K562 (cell line): ENCODE measurements around the gene LY6G5B. TPM values are rescaled to one million over a fixed set of nuclear protein-coding genes. Genes with fewer than 3 reads are reported as not detected.
A peak's percentile ranks its signal among the peaks of the same experiment; 100 is the strongest.

Experiments
- ATAC-seq: fragments of 200-7000 bp; cut with Tn5 transposase; 3 replicates; pipeline ENCODE4 v1.9.1; 2020; ENCODE audit warnings: moderate library complexity
- BruUV-seq: library from RNA; stranded (reverse); fragments of 400-500 nt; replicated peaks from 2 replicates; lab custom pipeline; 2021; lab: Mats Ljungman, UMichigan
- CTCF ChIA-PET: fragments of 300-600 bp; formaldehyde crosslinking; extraction: SDS; loops from one replicate; lab custom pipeline; 2021; ENCODE audit warnings: low intra/inter-chr PET ratio; lab: Yijun Ruan, JAX
- POLR2A ChIA-PET: fragments of 300-600, 350-650 bp; sonication (Branson Sonifier 250); formaldehyde crosslinking; extraction: SDS; loops from one replicate; lab custom pipeline; 2021; ENCODE audit warnings: antibody characterized with exemption, inconsistent platforms; lab: Yijun Ruan, JAX
- DNase-seq, 4 experiments: peaks; one replicate each; pipeline versions ENCODE4 v3.0.0 to v3.0.0-alpha.2; 2011 to 2018; ENCODE audit warnings: low spot score in 3 of 4, mixed read lengths in 3 of 4; ENCODE audit errors: extremely low read depth in 1 of 4
- FAIRE-seq: peaks from 2 replicates; lab custom pipeline; 2011; peaks lifted over from hg19 to GRCh38; lab: Jason Lieb, UNC
- H2AFZ ChIP-seq: 2 replicates; pipeline ENCODE4 v1.6.0; 2011; ENCODE audit warnings: low read depth, low read length, control low read depth, inconsistent platforms
- H3K27ac ChIP-seq: fragments of 200-600 bp; 3 replicates; pipeline ENCODE4 v1.8.0; 2011; ENCODE audit warnings: low read depth, mild to moderate bottlenecking, control low read depth, inconsistent platforms, low read length, moderate library complexity, mixed read lengths; ENCODE audit errors: extremely low read depth
- H3K27me3 ChIP-seq, 2 experiments: fragments of 300-600 bp in 1 of 2; 2 replicates in 1 of 2; 3 replicates in 1 of 2; pipeline versions ENCODE4 v1.6.0 to v1.8.0; 2011; ENCODE audit warnings: inconsistent platforms in 2 of 2, low read length in 2 of 2, mild to moderate bottlenecking in 1 of 2, mixed read lengths in 1 of 2, moderate library complexity in 1 of 2; ENCODE audit not compliant: control insufficient read depth in 2 of 2, insufficient read depth in 2 of 2
- H3K36me3 ChIP-seq: fragments of 300-600 bp; 3 replicates; pipeline ENCODE4 v1.8.0; 2011; ENCODE audit warnings: mild to moderate bottlenecking, low read length, inconsistent platforms; ENCODE audit not compliant: control insufficient read depth, insufficient read depth
- H3K4me1 ChIP-seq, 2 experiments: fragments of 200-600 bp in 1 of 2; replicated peaks in 1 of 2; 2 replicates in 1 of 2; 3 replicates in 1 of 2; pipeline versions ENCODE4 v1.5.1 to v1.8.0; 2011; ENCODE audit warnings: inconsistent platforms in 2 of 2, low read length in 2 of 2, mild to moderate bottlenecking in 1 of 2, mixed read lengths in 1 of 2, moderate library complexity in 1 of 2; ENCODE audit not compliant: control insufficient read depth in 2 of 2, insufficient read depth in 2 of 2
- H3K4me2 ChIP-seq: 2 replicates; pipeline ENCODE4 v1.6.1; 2011; ENCODE audit warnings: low read length, control low read depth, inconsistent platforms, mixed read lengths; ENCODE audit not compliant: insufficient read depth
- H3K4me3 ChIP-seq: fragments of 200-600 bp; sonication (generic), shearing (Covaris generic); 2 replicates; pipeline ENCODE4 v1.5.1; 2016; ENCODE audit warnings: control low read depth, inconsistent platforms
- H3K79me2 ChIP-seq: fragments of 200-600 bp; 3 replicates; pipeline ENCODE4 v1.8.0; 2011; ENCODE audit warnings: low read length, inconsistent platforms; ENCODE audit not compliant: control insufficient read depth, insufficient read depth
- H3K9ac ChIP-seq, 2 experiments: 2 replicates each; pipeline versions ENCODE4 v1.6.0 to v1.6.1; 2011; ENCODE audit warnings: low read depth in 2 of 2, low read length in 2 of 2, control low read depth in 1 of 2, inconsistent platforms in 1 of 2, mild to moderate bottlenecking in 1 of 2, mixed read lengths in 1 of 2; ENCODE audit not compliant: insufficient read depth in 1 of 2
- H3K9me1 ChIP-seq: one replicate; pipeline ENCODE4 v1.6.0; 2011; ENCODE audit warnings: inconsistent platforms, mild to moderate bottlenecking, low read length, moderate library complexity; ENCODE audit not compliant: control insufficient read depth, insufficient read depth
- H3K9me3 ChIP-seq: replicated peaks from 2 replicates; pipeline ENCODE4 v1.5.1; 2011; ENCODE audit warnings: low read depth, low read length, inconsistent platforms; ENCODE audit not compliant: control insufficient read depth, insufficient read depth
- H4K20me1 ChIP-seq: replicated peaks from 2 replicates; pipeline ENCODE4 v1.6.1; 2011; ENCODE audit warnings: low read length, inconsistent platforms, mixed read lengths; ENCODE audit not compliant: control insufficient read depth, insufficient read depth
- ASH1L ChIP-seq: fragments of 450-650 bp; IDR thresholded peaks from 2 replicates; pipeline ENCODE4 v1.6.1; 2018; ENCODE audit warnings: borderline replicate concordance, mild to moderate bottlenecking, low read depth; ENCODE audit not compliant: partially characterized antibody
- NR2C2 ChIP-seq, 2 experiments: fragments of 200-800 bp in 1 of 2; sonication (Bioruptor generic) in 1 of 2; sonication (generic) in 1 of 2; formaldehyde crosslinking in 1 of 2; IDR thresholded peaks; 2 replicates each; pipeline versions ENCODE4 v1.6.1 to v1.8.0; 2016 to 2022; ENCODE audit warnings: mild to moderate bottlenecking in 1 of 2, missing compliant biosample characterization in 1 of 2, missing genetic modification characterization in 1 of 2, missing genetic modification reagents in 1 of 2
- SRF ChIP-seq, 2 experiments: fragments of 250-450, 450-650 bp in 1 of 2; sonication (Bioruptor Pico) in 1 of 2; sonication (generic) in 1 of 2; formaldehyde crosslinking; IDR thresholded peaks; 2 replicates each; pipeline versions ENCODE4 v1.5.0 to v1.5.1; 2020 to 2022; ENCODE audit warnings: mild to moderate bottlenecking in 1 of 2, missing genetic modification reagents in 1 of 2
- WGBS: fragments of 100-300 bp; shearing (Covaris generic); methylation state at CpG from one replicate; pipeline ENCODE4 v1.1.6; 2016; ENCODE audit warnings: low coverage, mixed read lengths; ENCODE audit not compliant: insufficient coverage; ENCODE audit errors: missing lambda C conversion rate; 5-methylcytosine and 5-hydroxymethylcytosine counted together
- in situ Hi-C: fragments of 300-500 bp; cut with MboI; formaldehyde crosslinking; loops from 4 replicates; pipeline ENCODE4 v1.15.0; 2018; ENCODE audit warnings: inconsistent platforms, mixed read lengths
- intact Hi-C: fragments of 100-400 bp; cut with micrococcal nuclease; formaldehyde crosslinking; loops from 2 replicates; pipeline ENCODE4 v1.14.2; 2022
- polyA plus RNA-seq, 8 experiments: library from polyadenylated mRNA; depleted of rRNA in 4 of 8; stranded (reverse) in 5 of 8; unstranded in 3 of 8; fragments of >200 nt; fragmentation: Nextera tagmentation in 2 of 8; fragmentation: Illumina TruSeq in 1 of 8; extraction: Ambion mirVana in 2 of 8; extraction: Trizol in 1 of 8; gene quantifications; 2 replicates each; pipeline versions ENCODE4 v1.2.1 to v1.2.3, GENCODE V29; 2011 to 2014; ENCODE audit warnings: inconsistent platforms in 1 of 8, missing spikeins in 1 of 8
- total RNA-seq, 7 experiments: library from RNA; depleted of rRNA in 6 of 7; stranded (reverse); fragments of >200 nt in 6 of 7; fragmentation: Illumina TruSeq in 2 of 7; extraction: Trizol in 2 of 7; gene quantifications; 2 replicates each; pipeline versions ENCODE4 v1.2.1 to v1.2.3, GENCODE V29; 2011 to 2021; ENCODE audit warnings: low replicate concordance in 1 of 7
- TF ChIP-seq, protein P1 (sequence below), 2 experiments: IDR thresholded peaks in 1 of 2; conservative IDR thresholded peaks in 1 of 2; 2 replicates each; pipeline ENCODE4 v1.6.1; 2016; ENCODE audit warnings: low read depth in 2 of 2, mild to moderate bottlenecking in 1 of 2, missing compliant biosample characterization in 1 of 2, missing genetic modification characterization in 1 of 2, moderate library complexity in 1 of 2
- TF ChIP-seq, protein P2 (sequence below), 2 experiments: fragments of 450-650 bp in 1 of 2; sonication (generic) in 1 of 2; formaldehyde crosslinking; conservative IDR thresholded peaks; 2 replicates each; pipeline versions ENCODE4 v1.4.0 to v1.8.1; 2020 to 2022; ENCODE audit warnings: mild to moderate bottlenecking in 1 of 2, missing genetic modification reagents in 1 of 2
- TF ChIP-seq, protein P3 (sequence below): sonication (generic); formaldehyde crosslinking; IDR thresholded peaks from 2 replicates; pipeline ENCODE4 v1.9.0; 2022; ENCODE audit warnings: mild to moderate bottlenecking, missing genetic modification reagents
- TF ChIP-seq, protein P4 (sequence below): fragments of 450-650 bp; IDR thresholded peaks from 2 replicates; pipeline ENCODE4 v1.6.1; 2016; ENCODE audit warnings: missing biosample characterization, missing genetic modification characterization

LY6G5B gene
- total and polyA plus RNA-seq, 9 of the 15 experiments (the other 6 are each of a cell fraction or from before 2014, with no cell fraction given) = 6.0 to 27.0 (median 7.5) TPM

DNA sequence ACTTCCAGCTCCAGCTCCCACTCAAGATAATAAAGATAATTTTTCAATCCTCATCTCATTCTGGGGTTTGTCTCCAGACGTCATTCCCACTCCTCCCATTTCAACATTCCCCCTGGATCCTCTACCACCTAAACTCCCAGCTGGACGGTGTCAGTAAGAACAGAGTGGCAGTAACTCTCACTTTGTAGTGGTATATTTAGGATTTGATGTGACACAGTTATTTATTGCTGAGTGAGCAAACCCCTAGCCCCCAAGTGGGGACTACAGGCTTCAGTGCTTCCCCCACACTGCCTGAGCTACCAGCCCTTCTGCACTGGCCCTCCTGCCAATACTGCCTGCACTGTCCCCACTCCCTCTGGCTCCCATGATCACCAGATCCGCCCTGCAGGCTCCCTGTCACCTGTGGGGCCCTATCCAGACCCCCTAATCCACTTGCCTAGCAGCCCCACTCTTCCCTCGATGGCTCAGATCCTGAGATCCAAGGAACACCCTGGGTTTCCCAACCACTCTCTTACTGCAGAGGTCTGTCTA lies 11.6 kb upstream of the LY6G5B start (continued):
- TF ChIP-seq, protein P1, sequence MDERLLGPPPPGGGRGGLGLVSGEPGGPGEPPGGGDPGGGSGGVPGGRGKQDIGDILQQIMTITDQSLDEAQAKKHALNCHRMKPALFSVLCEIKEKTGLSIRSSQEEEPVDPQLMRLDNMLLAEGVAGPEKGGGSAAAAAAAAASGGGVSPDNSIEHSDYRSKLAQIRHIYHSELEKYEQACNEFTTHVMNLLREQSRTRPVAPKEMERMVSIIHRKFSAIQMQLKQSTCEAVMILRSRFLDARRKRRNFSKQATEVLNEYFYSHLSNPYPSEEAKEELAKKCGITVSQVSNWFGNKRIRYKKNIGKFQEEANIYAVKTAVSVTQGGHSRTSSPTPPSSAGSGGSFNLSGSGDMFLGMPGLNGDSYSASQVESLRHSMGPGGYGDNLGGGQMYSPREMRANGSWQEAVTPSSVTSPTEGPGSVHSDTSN (CRISPR knock-in tag; IDR thresholded peaks at IDR 0.05; ENCODE audit: low read depth) = no peak
- TF ChIP-seq, protein P1 (tag; conservative IDR thresholded peaks at IDR 0.05; ENCODE audit: low read depth) = no peak
- TF ChIP-seq, protein P2, sequence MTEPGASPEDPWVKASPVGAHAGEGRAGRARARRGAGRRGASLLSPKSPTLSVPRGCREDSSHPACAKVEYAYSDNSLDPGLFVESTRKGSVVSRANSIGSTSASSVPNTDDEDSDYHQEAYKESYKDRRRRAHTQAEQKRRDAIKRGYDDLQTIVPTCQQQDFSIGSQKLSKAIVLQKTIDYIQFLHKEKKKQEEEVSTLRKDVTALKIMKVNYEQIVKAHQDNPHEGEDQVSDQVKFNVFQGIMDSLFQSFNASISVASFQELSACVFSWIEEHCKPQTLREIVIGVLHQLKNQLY (CRISPR knock-in tag; conservative IDR thresholded peaks at IDR 0.05) = no peak
- no peak for TF ChIP-seq ASH1L

DNA sequence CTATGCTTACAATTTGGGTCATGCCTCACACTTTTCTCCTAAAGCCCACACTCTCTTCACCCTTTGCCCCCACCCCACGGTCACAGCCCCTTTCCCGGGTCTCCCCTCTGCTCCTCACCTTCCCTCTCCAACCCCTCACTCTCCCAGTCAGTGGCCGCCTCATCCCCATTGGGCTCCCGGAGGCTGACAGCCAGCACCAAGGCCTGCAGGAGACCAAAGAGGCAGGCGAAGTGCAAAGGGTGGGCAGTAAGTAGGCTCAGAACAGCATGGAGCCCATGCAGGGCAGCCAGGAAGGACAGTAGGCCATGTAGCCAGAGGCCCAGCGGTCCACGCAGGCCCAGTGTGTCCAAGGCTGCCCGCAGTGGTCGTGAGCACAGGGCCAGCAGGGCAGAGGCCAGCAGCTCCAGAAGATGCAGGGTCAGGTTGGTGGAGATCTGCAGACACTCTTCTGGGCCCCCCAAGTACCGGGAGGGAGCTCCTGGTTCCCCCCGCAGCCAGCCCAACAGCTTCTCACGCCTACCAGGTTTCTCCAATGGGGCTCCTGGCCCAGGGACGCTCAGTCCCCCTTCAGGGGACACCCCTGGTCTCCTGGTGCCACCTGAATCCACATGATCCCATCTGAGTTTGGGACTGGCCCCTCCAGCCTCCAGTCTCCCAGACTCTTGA lies 10.7 kb upstream of the LY6G5B start:
- ChIA-PET POLR2A (interaction anchor here (0.5 to 9.8 kb wide), 24 partner anchors 10 to 445 kb away, joined by 3 to 182 read pairs (median 4); partner anchors contain the start of genes C2, CLIC1, DDAH2 and DDX39B), CTCF (no interaction called here)
- Histone ChIP-seq H2AFZ (no peak overlapping the region), H3K27ac (peak overlapping the region; percentile 80), H3K4me2 (peak overlapping the region; percentile 98), H3K9ac (peak overlapping the region; percentile 80 to 93), H3K79me2 (peaks cover 82% of the 10 kb centered on the region), H4K20me1 (peaks cover 8% of the 10 kb centered on the region; the same call in 1 of the 2 replicates), H3K9me1 (no peaks in the 10 kb centered on the region), H3K36me3 (peaks cover 65% of the 10 kb centered on the region), H3K9me3 (no peaks in the 10 kb centered on the region), H3K27me3 (no peaks in the 10 kb centered on the region), H3K4me1 (peaks cover 47 to 61% of the 10 kb centered on the region in 2 experiments), H3K4me3 (peak overlapping the region; percentile 52)
- in situ Hi-C loops = no loop called here
- no TSS peak for BruUV-seq
- ATAC-seq = peak; percentile 2; the same call in 1 of the 3 replicates
- no peak for DNase-seq
- WGBS = 19% methylated on average over 13 of the region's 13 CpGs
- intact Hi-C loops = no loop called here
- FAIRE-seq = no peak
- TF ChIP-seq, protein P3, sequence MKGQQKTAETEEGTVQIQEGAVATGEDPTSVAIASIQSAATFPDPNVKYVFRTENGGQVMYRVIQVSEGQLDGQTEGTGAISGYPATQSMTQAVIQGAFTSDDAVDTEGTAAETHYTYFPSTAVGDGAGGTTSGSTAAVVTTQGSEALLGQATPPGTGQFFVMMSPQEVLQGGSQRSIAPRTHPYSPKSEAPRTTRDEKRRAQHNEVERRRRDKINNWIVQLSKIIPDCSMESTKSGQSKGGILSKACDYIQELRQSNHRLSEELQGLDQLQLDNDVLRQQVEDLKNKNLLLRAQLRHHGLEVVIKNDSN = peak; percentile 45; the same call in 1 of the 2 replicates
- TF ChIP-seq, protein P4, sequence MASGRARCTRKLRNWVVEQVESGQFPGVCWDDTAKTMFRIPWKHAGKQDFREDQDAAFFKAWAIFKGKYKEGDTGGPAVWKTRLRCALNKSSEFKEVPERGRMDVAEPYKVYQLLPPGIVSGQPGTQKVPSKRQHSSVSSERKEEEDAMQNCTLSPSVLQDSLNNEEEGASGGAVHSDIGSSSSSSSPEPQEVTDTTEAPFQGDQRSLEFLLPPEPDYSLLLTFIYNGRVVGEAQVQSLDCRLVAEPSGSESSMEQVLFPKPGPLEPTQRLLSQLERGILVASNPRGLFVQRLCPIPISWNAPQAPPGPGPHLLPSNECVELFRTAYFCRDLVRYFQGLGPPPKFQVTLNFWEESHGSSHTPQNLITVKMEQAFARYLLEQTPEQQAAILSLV (tag) = no peak
- TF ChIP-seq NR2C2 (CRISPR knock-in tag; IDR thresholded peaks at IDR 0.05) (0 out of 2 replicates have a peak, but pooled peaks have one; percentile 28), NR2C2 (tag; IDR thresholded peaks at IDR 0.05) (no peak), SRF (CRISPR knock-in tag; IDR thresholded peaks at IDR 0.05) (0 out of 4 replicates have a peak, but pooled peaks of 1 of the 2 experiments have one; percentile 9)
